ENCODE data around the gene STK17B. TPM values are rescaled to one million over a fixed set of nuclear protein-coding genes. Genes with fewer than 3 reads are reported as not detected.

The STK17B gene
- total RNA-seq, 2 donors from 2014 or later = 7.9 to 16.9 TPM

DNA sequence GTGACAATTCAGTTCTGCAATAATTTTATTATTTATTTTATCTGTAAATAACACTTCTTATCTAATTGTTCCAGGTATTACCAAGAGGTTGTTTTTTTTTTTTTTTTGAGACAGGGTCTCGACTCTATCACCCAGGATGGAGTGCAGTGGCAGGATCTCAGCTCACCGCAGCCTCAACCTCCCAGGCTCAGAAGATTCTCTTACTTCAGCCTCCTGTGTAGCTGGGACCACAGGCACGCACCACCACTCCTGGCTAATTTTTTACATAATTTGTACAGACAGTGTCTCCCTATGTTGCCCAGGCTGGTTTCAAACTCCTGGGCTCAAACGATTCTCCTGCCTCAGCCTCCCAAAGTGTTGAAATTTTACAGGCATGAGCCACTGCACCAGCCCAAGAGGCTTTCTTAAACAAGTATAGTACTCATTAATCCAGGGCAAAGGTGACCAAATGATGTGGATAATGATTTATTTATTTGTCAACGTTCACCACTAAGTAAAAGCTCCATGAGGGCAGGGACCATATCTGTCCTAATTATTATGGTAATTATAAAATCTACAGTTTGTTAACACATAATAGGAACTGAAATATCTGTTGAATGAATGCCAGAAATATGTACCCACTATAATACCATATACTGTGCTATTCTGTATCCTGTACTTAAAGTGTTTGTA is 12.0 kb downstream of the STK17B start:
- DNase-seq (no peak), ATAC-seq (no peak)
- TF ChIP-seq, protein P1, sequence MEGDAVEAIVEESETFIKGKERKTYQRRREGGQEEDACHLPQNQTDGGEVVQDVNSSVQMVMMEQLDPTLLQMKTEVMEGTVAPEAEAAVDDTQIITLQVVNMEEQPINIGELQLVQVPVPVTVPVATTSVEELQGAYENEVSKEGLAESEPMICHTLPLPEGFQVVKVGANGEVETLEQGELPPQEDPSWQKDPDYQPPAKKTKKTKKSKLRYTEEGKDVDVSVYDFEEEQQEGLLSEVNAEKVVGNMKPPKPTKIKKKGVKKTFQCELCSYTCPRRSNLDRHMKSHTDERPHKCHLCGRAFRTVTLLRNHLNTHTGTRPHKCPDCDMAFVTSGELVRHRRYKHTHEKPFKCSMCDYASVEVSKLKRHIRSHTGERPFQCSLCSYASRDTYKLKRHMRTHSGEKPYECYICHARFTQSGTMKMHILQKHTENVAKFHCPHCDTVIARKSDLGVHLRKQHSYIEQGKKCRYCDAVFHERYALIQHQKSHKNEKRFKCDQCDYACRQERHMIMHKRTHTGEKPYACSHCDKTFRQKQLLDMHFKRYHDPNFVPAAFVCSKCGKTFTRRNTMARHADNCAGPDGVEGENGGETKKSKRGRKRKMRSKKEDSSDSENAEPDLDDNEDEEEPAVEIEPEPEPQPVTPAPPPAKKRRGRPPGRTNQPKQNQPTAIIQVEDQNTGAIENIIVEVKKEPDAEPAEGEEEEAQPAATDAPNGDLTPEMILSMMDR (IDR thresholded peaks at IDR 0.05) = no peak
- TF ChIP-seq POLR2A (IDR thresholded peaks at IDR 0.05) = no peak
- Histone ChIP-seq H3K9me3 (no peaks in the 10 kb centered on the region), H3K4me3 (no peak overlapping the region), H3K27me3 (no peaks in the 10 kb centered on the region), H3K27ac (peak overlapping the region in 1 of 4 donors; percentile 41), H3K36me3 (replicated peaks in 1 of 2; ENCODE audit: insufficient read depth in 1 of 2, low read depth in 2 of 2) (peaks cover 3 to 5% of the 10 kb centered on the region in 2 donors), H3K4me1 (no peaks in the 10 kb centered on the region)
- intact Hi-C loops (cut with DNase I) = no loop called here
- WGBS, 2 donors = 81 to 88% methylated on average over 5 of the region's 5 CpGs

DNA sequence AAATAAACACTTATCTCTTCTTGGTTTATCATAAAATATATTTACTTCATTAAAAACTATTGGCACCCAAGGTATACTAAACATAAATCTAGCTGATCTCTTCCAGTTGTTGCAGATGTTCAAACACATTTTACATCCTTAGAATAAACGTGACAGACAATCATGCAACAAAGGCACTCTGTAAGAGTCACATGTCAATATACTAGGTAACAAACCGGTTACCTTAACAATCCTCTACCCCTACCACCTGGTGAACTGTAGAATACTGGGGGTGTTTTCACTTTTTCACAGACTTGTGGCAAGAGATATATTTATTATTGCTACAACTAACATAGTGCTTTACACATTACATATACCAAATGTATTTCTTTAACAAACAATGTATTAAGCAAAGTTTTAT is 15.8 kb downstream of the STK17B start:
- TF ChIP-seq, protein P1 (IDR thresholded peaks at IDR 0.05) = no peak
- no peak for TF ChIP-seq POLR2A (IDR thresholded peaks at IDR 0.05)
- WGBS, 2 donors = 23 to 29% methylated on average over 2 of the region's 2 CpGs
- Histone ChIP-seq H3K4me3 (no peak overlapping the region), H3K27me3 (no peaks in the 10 kb centered on the region), H3K27ac (no peak overlapping the region), H3K9me3 (no peaks in the 10 kb centered on the region), H3K36me3 (replicated peaks in 1 of 2; ENCODE audit: insufficient read depth in 1 of 2, low read depth in 2 of 2) (peaks cover 0 to 4% of the 10 kb centered on the region in 2 donors), H3K4me1 (no peaks in the 10 kb centered on the region)
- intact Hi-C loops (cut with DNase I) = no loop called here
- ATAC-seq (no peak), DNase-seq (no peak)

DNA sequence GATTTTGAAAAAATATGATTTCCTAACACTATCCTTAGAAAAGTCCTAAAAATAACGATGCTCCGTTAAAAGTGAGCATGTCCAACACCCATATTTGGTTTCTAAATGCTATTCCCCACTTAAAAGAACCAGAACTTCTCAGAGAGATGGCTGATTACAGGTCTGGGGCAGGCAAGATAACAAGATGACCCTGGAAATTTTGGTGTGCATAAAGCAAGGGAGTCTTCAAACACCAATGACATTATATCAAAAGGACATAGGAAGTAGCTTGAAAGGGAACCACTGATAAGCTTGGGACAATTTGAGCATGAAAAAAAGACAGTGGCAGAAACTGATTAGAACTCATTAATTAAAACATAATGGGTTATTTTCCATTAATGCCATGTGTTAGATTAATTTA is 17.9 kb downstream of the STK17B start:
- ATAC-seq (no peak), DNase-seq (no peak)
- H3K4me3 ChIP-seq = no peak overlapping the region
- no peak for TF ChIP-seq POLR2A (IDR thresholded peaks at IDR 0.05)
- TF ChIP-seq, protein P1 (IDR thresholded peaks at IDR 0.05) = no peak
- no peaks in the 10 kb centered on the region for H3K27me3 ChIP-seq
- H3K4me1 ChIP-seq = no peaks in the 10 kb centered on the region
- WGBS, 2 donors = 89 to 96% methylated on average over 2 of the region's 2 CpGs
- no peak overlapping the region for H3K27ac ChIP-seq
- intact Hi-C loops (cut with DNase I) = no loop called here
- H3K9me3 ChIP-seq = no peaks in the 10 kb centered on the region
- peaks cover 0 to 4% of the 10 kb centered on the region in 2 donors for H3K36me3 ChIP-seq (replicated peaks in 1 of 2; ENCODE audit: insufficient read depth in 1 of 2, low read depth in 2 of 2)

DNA sequence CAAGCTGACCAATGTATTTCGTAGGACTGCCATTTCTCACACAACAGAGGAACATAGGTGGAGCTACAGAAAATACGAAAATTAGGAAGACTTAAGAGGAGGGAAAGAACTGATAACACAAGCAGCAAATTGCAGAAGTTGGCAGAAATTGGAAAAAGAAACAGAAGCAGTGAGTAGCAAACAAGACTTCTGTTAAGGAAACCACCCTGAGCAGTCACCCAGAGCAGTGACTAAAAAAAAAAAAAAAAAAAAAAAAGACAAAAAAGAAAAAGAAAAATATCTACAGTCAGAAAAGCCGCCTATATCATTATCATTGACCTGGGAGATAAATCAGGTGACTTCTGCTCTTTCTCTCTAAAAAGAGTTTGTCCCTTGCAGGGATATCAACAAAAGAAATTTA is 21.4 kb downstream of the STK17B start:
- 59 to 62% methylated on average over 3 of the region's 3 CpGs for WGBS, 2 donors
- ATAC-seq (no peak), DNase-seq (no peak)
- intact Hi-C loops (cut with DNase I) = no loop called here
- Histone ChIP-seq H3K27me3 (no peaks in the 10 kb centered on the region), H3K4me1 (no peaks in the 10 kb centered on the region), H3K9me3 (no peaks in the 10 kb centered on the region), H3K36me3 (replicated peaks in 1 of 2; ENCODE audit: insufficient read depth in 1 of 2, low read depth in 2 of 2) (peaks cover 0 to 5% of the 10 kb centered on the region in 2 donors), H3K27ac (no peak overlapping the region), H3K4me3 (no peak overlapping the region)
- TF ChIP-seq POLR2A (IDR thresholded peaks at IDR 0.05) = no peak
- TF ChIP-seq, protein P1 (IDR thresholded peaks at IDR 0.05) = no peak

DNA sequence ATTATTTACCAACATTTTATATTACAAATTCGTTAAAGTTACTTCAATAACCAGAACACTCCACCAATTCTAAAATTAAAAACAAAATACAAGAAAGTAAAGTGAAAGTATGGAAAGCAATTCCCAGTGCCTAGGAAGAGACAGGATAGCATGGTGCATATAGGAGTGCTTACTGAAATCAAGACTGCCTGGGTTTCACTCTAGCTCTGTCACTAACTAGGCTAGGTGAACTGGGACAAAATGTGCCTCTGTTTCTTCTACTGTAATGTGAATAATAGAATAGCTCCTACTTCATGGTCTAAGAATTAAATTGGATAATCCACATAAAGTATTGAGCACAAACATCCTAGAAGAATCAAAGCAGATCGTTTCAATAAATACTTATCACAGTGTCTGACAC is 22.6 kb downstream of the STK17B start:
- H3K9me3 ChIP-seq = no peaks in the 10 kb centered on the region

More for the DNA sequence above, 22.6 kb downstream of the STK17B start:
- TF ChIP-seq POLR2A (IDR thresholded peaks at IDR 0.05) = no peak
- Histone ChIP-seq H3K36me3 (replicated peaks in 1 of 2; ENCODE audit: insufficient read depth in 1 of 2, low read depth in 2 of 2) (peaks cover 0 to 5% of the 10 kb centered on the region in 2 donors), H3K27ac (no peak overlapping the region), H3K4me3 (no peak overlapping the region), H3K4me1 (no peaks in the 10 kb centered on the region), H3K27me3 (no peaks in the 10 kb centered on the region)
- intact Hi-C loops (cut with DNase I) = no loop called here
- WGBS, 2 donors = 55 to 60% methylated on average over 2 of the region's 2 CpGs
- ATAC-seq (no peak), DNase-seq (no peak)
